Colon (tissue), 2 donors: Measurements from ENCODE around the gene PHC2.

Experiments
- FAIRE-seq: peaks from 2 replicates; lab custom pipeline; 2012; peaks lifted over from hg19 to GRCh38; lab: Jason Lieb, UNC
- donor health status: control.
- donor health status: control.

Gene PHC2

GRCh38 chr1:33349081-33349759, 81.7 kb downstream of the PHC2 start:
- FAIRE-seq: no peak

GRCh38 chr1:33348676-33349080, 82.2 kb downstream of the PHC2 start:
- FAIRE-seq: no peak

- no peak for FAIRE-seq
Observed at GRCh38 chr1:33348194-33348593, 82.7 kb downstream of the PHC2 start.

GRCh38 chr1:33347650-33347992, 83.3 kb downstream of the PHC2 start:
- FAIRE-seq: no peak

GRCh38 chr1:33346927-33347649, 83.8 kb downstream of the PHC2 start:
- no peak for FAIRE-seq

GRCh38 chr1:33346533-33346926, 84.4 kb downstream of the PHC2 start:
- FAIRE-seq: no peak

- FAIRE-seq: no peak
Observed at GRCh38 chr1:33344896-33345560, 85.9 kb downstream of the PHC2 start.

GRCh38 chr1:33343539-33343938, 87.4 kb downstream of the PHC2 start:
- no peak for FAIRE-seq

GRCh38 chr1:33342041-33342723, 88.7 kb downstream of the PHC2 start:
- no peak for FAIRE-seq

GRCh38 chr1:33341190-33341589, 89.7 kb downstream of the PHC2 start:
- FAIRE-seq: no peak

- FAIRE-seq: no peak
Observed at GRCh38 chr1:33339413-33339812, 91.5 kb downstream of the PHC2 start.

GRCh38 chr1:33338440-33339211, 92.3 kb downstream of the PHC2 start:
- FAIRE-seq: no peak

GRCh38 chr1:33338048-33338439, 92.9 kb downstream of the PHC2 start:
- FAIRE-seq: no peak

GRCh38 chr1:33337441-33337840, 93.5 kb downstream of the PHC2 start:
- no peak for FAIRE-seq

GRCh38 chr1:33336580-33336979, 94.3 kb downstream of the PHC2 start:
- FAIRE-seq: no peak

- FAIRE-seq: no peak
Observed at GRCh38 chr1:33335020-33335419, 95.9 kb downstream of the PHC2 start.

GRCh38 chr1:33334081-33334552, 96.8 kb downstream of the PHC2 start:
- no peak for FAIRE-seq

GRCh38 chr1:33332881-33333280, 98.0 kb downstream of the PHC2 start:
- FAIRE-seq: no peak

GRCh38 chr1:33332357-33332789, 98.5 kb downstream of the PHC2 start:
- no peak for FAIRE-seq

- FAIRE-seq: no peak
Observed at GRCh38 chr1:33331444-33332356, 99.2 kb downstream of the PHC2 start.

- no peak for FAIRE-seq
Observed at GRCh38 chr1:33330906-33331305, 100.0 kb downstream of the PHC2 start.
